GM18526 (cell line): ENCODE measurements around the gene METAP1D.

ENCODE experiments used
- POLR2A ChIP-seq: IDR thresholded peaks from 3 replicates; pipeline ENCODE4 v1.6.1; 2011; ENCODE audit not compliant: insufficient read length; ENCODE audit errors: extremely low read depth

The METAP1D gene

GRCh38 chr2:172109988-172110811 is 110.4 kb downstream of the METAP1D start:
- no peak for TF ChIP-seq POLR2A

GRCh38 chr2:172113617-172114016 is 113.9 kb downstream of the METAP1D start:
- TF ChIP-seq POLR2A, result no peak

GRCh38 chr2:172114579-172114978 is 114.8 kb downstream of the METAP1D start:
- TF ChIP-seq POLR2A, result no peak

GRCh38 chr2:172116107-172116506 is 116.4 kb downstream of the METAP1D start:
- no peak for TF ChIP-seq POLR2A

GRCh38 chr2:172119089-172119488 is 119.3 kb downstream of the METAP1D start:
- no peak for TF ChIP-seq POLR2A

- TF ChIP-seq POLR2A, result no peak
Measured at GRCh38 chr2:172120118-172120517, 120.4 kb downstream of the METAP1D start.

- TF ChIP-seq POLR2A, result no peak
Measured at GRCh38 chr2:172128484-172128883, 128.7 kb downstream of the METAP1D start.

- TF ChIP-seq POLR2A, result no peak
Measured at GRCh38 chr2:172129404-172129803, 129.7 kb downstream of the METAP1D start.
